GM19193 (cell line): Measurements from ENCODE around the gene OR5K2.

Source experiments
- POLR2A ChIP-seq: IDR thresholded peaks from 4 replicates; pipeline ENCODE4 v1.6.1; 2011; ENCODE audit not compliant: insufficient read depth, insufficient read length; ENCODE audit errors: extremely low read depth

The OR5K2 gene

GRCh38 chr3:98497381-98497780, at the start of gene OR5K2:
Gene OR5K2 (plus strand): TSS chr3:98497681. CDS start chr3:98497681, 0 bp downstream.
- no peak for TF ChIP-seq POLR2A

GRCh38 chr3:98449606-98450193, 47.8 kb upstream of the OR5K2 start:
- TF ChIP-seq POLR2A, result no peak

- TF ChIP-seq POLR2A, result no peak
Observed at GRCh38 chr3:98450372-98450771, 47.1 kb upstream of the OR5K2 start.

GRCh38 chr3:98453827-98454226, 43.7 kb upstream of the OR5K2 start:
- TF ChIP-seq POLR2A, result no peak

GRCh38 chr3:98454929-98455328, 42.6 kb upstream of the OR5K2 start:
- no peak for TF ChIP-seq POLR2A

- no peak for TF ChIP-seq POLR2A
Observed at GRCh38 chr3:98457543-98457942, 39.9 kb upstream of the OR5K2 start.

- no peak for TF ChIP-seq POLR2A
Observed at GRCh38 chr3:98460220-98460619, 37.3 kb upstream of the OR5K2 start.

GRCh38 chr3:98462901-98463300, 34.6 kb upstream of the OR5K2 start, which contains the start of gene OR5K1:
Gene OR5K1 (plus strand): TSS chr3:98463201. CDS start chr3:98469577, 6,376 bp downstream.
- TF ChIP-seq POLR2A, result no peak

- no peak for TF ChIP-seq POLR2A
Observed at GRCh38 chr3:98482717-98483482, 14.6 kb upstream of the OR5K2 start.

- TF ChIP-seq POLR2A, result no peak
Observed at GRCh38 chr3:98483626-98484025, 13.9 kb upstream of the OR5K2 start.

GRCh38 chr3:98500019-98500418, 2.5 kb downstream of the OR5K2 start:
- TF ChIP-seq POLR2A, result no peak

- TF ChIP-seq POLR2A, result no peak
Observed at GRCh38 chr3:98501270-98501669, 3.8 kb downstream of the OR5K2 start.

- TF ChIP-seq POLR2A, result no peak
Observed at GRCh38 chr3:98501863-98502576, 4.5 kb downstream of the OR5K2 start.

GRCh38 chr3:98504539-98504938, 7.1 kb downstream of the OR5K2 start:
- TF ChIP-seq POLR2A, result no peak

- TF ChIP-seq POLR2A, result no peak
Observed at GRCh38 chr3:98508582-98508981, 11.1 kb downstream of the OR5K2 start.

GRCh38 chr3:98512576-98512975, 15.1 kb downstream of the OR5K2 start:
- TF ChIP-seq POLR2A, result no peak

- no peak for TF ChIP-seq POLR2A
Observed at GRCh38 chr3:98513091-98513511, 15.6 kb downstream of the OR5K2 start.

GRCh38 chr3:98513736-98514135, 16.3 kb downstream of the OR5K2 start:
- no peak for TF ChIP-seq POLR2A
